Naive B cell (primary cell): ENCODE data around the gene DIP2C. TPM values are rescaled to one million over a fixed set of nuclear protein-coding genes. Genes with fewer than 3 reads are reported as not detected.
A peak's percentile ranks its signal among the peaks of the same experiment; 100 is the strongest.
"Not testable (repeated sequence)": the region's sequence is repeated elsewhere in the genome, so short reads cannot be mapped to it uniquely, and the experiment has no call there.

Experiments
- ATAC-seq, 2 donors: fragments of 150-1000 bp; cut with Tn5 transposase; 2 replicates each; pipeline ENCODE4 v1.10.0; 2021; ENCODE audit warnings: low read depth in 2 of 2, mild to moderate bottlenecking in 2 of 2, moderate library complexity in 2 of 2
- DNase-seq: peaks from one replicate; pipeline ENCODE4 v3.0.0; 2022
- H3K27ac Mint-ChIP-seq, 6 donors: one replicate each; pipeline ENCODE4 v1.8.0; 2020 to 2022; ENCODE audit warnings: mild to moderate bottlenecking in 6 of 6, mixed read lengths in 6 of 6, moderate library complexity in 5 of 6, inconsistent platforms in 2 of 6
- H3K27me3 Mint-ChIP-seq, 3 donors: one replicate each; pipeline ENCODE4 v1.8.0; 2021 to 2022; ENCODE audit warnings: mixed read lengths in 3 of 3, mild to moderate bottlenecking in 1 of 3
- H3K36me3 Mint-ChIP-seq, 2 donors: one replicate each; pipeline ENCODE4 v1.8.0; 2020 to 2022; ENCODE audit warnings: mixed read lengths in 2 of 2, inconsistent platforms in 1 of 2, mild to moderate bottlenecking in 1 of 2
- H3K4me1 Mint-ChIP-seq, 3 donors: one replicate each; pipeline ENCODE4 v1.8.0; 2020 to 2022; ENCODE audit warnings: mixed read lengths in 3 of 3, inconsistent platforms in 1 of 3, mild to moderate bottlenecking in 1 of 3, moderate library complexity in 1 of 3
- H3K4me3 Mint-ChIP-seq, 8 donors: one replicate each; pipeline ENCODE4 v1.8.0; 2020 to 2022; ENCODE audit warnings: mild to moderate bottlenecking in 8 of 8, mixed read lengths in 8 of 8, moderate library complexity in 8 of 8, inconsistent platforms in 2 of 8
- H3K9me3 Mint-ChIP-seq, 7 donors: one replicate each; pipeline ENCODE4 v1.8.0; 2020 to 2022; ENCODE audit warnings: mixed read lengths in 7 of 7, mild to moderate bottlenecking in 5 of 7, inconsistent platforms in 2 of 7, moderate library complexity in 1 of 7
- polyA plus RNA-seq, 6 donors: library from polyadenylated mRNA; unstranded; fragments of 300-500 nt; fragmentation: Illumina TruSeq; gene quantifications; one replicate each; pipeline ENCODE4 v1.2.3, GENCODE V29; 2021; ENCODE audit warnings: low read depth in 6 of 6

DIP2C gene
- polyA plus RNA-seq, 6 donors from 2014 or later = 0.36 to 1.7 (median 0.78) TPM; not detected in 1

DNA sequence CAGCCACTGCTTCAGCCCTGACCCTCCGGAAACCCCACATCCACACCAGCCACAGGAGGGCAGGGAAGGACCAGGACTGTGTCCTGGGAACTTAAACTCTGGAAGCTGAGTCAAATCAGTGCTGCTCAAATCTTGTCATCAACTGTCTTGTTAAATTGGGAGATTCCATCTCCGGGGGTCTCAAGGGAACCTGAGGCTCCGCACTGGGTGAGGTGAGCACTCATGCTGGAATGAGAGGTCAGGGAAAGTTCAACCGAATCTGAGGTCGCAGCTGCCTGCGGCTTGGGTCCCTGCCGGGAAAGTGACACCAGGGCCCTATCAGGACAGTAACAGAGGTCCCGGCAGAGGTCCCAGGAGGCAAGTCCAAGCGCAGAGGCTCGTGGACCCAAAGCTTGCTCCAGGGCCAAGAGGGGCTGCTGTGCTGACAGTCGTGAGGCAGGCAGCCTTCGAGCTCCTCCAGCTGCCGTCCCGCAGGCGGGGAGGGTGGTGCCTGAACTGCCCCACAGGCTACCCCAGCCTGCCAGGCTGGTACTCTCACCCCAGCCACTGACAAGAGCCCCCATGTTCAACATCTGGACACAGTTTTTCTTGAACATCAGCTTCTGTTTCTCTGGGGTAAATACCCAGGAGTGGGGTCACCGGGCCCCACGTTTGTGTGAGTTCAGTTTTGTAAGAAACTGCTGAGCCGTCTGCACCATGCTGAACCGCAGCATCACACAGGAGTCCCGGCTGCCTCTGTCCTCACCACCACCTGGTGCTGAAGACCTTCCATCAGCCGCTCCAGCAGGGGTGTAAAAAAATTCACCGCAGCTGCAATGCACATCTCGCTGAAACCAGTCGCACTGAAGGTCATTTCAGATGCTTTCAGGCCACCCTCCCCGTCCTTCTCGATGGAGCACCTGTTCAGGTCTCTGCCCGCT lies 101.0 kb downstream of the DIP2C start:
- DNase-seq (no peak), ATAC-seq (no peak)
- Mint-ChIP-seq H3K4me3 (no peak overlapping the region), H3K9me3 (peaks cover 0 to 3% (median 2%) of the 10 kb centered on the region in 7 donors), H3K4me1 (peaks cover 0 to 5% (median 0%) of the 10 kb centered on the region in 3 donors), H3K27me3 (peaks cover 18 to 50% (median 36%) of the 10 kb centered on the region in 3 donors), H3K27ac (no peak overlapping the region), H3K36me3 (peaks cover 0 to 7% of the 10 kb centered on the region in 2 donors)

GRCh38 chr10:586716-587115 lies 102.8 kb downstream of the DIP2C start:
- Mint-ChIP-seq H3K36me3 (peaks cover 0 to 7% of the 10 kb centered on the region in 2 donors), H3K9me3 (peaks cover 0 to 3% (median 2%) of the 10 kb centered on the region in 7 donors), H3K4me3 (no peak overlapping the region), H3K27ac (no peak overlapping the region), H3K27me3 (peaks cover 14 to 44% (median 31%) of the 10 kb centered on the region in 3 donors), H3K4me1 (peaks cover 0 to 5% (median 0%) of the 10 kb centered on the region in 3 donors)
- no peak for ATAC-seq
- no peak for DNase-seq

GRCh38 chr10:586151-586550 lies 103.3 kb downstream of the DIP2C start:
- H3K4me1 Mint-ChIP-seq = peaks cover 0 to 5% (median 0%) of the 10 kb centered on the region in 3 donors
- H3K36me3 Mint-ChIP-seq = peaks cover 0 to 7% of the 10 kb centered on the region in 2 donors
- peaks cover 0 to 3% (median 2%) of the 10 kb centered on the region in 7 donors for H3K9me3 Mint-ChIP-seq
- DNase-seq = no peak
- H3K4me3 Mint-ChIP-seq = no peak overlapping the region
- no peak overlapping the region for H3K27ac Mint-ChIP-seq
- peaks cover 9 to 38% (median 26%) of the 10 kb centered on the region in 3 donors for H3K27me3 Mint-ChIP-seq
- no peak for ATAC-seq

- Mint-ChIP-seq H3K36me3 (peaks cover 0 to 7% of the 10 kb centered on the region in 2 donors), H3K9me3 (peaks cover 0 to 3% (median 2%) of the 10 kb centered on the region in 7 donors), H3K4me3 (no peak overlapping the region), H3K4me1 (peaks cover 0 to 5% (median 0%) of the 10 kb centered on the region in 3 donors), H3K27ac (no peak overlapping the region), H3K27me3 (peaks cover 9 to 32% (median 19%) of the 10 kb centered on the region in 3 donors)
- ATAC-seq = no peak
- no peak for DNase-seq
Observed at GRCh38 chr10:585502-585901, 104.0 kb downstream of the DIP2C start.

DNA sequence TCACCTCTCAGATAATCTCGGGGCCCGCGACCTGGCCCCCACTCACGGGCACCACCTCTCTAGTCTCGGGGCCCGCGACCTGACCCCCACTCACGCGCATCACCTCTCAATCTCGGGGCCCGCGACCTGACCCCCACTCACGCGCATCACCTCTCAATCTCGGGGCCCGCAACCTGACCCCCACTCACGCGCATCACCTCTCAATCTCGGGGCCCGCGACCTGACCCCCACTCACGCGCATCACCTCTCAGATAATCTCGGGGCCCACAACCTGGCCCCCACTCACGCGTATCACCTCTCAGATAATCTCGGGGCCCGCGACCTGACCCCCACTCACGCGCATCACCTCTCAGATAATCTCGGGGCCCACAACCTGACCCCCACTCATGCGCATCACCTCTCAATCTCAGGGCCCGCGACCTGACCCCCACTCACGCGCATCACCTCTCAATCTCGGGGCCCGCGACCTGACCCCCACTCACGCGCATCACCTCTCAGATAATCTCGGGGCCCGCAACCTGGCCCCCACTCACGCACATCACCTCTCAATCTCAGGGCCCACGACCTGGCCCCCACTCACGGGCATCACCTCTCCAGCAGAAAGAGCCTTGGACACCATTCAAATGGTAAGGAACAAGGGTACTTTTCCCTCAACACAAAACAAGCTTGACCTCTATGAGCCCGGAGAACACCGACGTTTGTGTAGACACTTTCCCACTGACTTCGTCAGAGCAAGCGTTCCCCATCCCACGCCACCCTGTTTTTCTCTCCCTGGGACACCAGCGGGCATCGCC lies 104.8 kb downstream of the DIP2C start:
- H3K4me1 Mint-ChIP-seq, H3K4me3 Mint-ChIP-seq, ATAC-seq, H3K9me3 Mint-ChIP-seq, H3K27ac Mint-ChIP-seq, DNase-seq, H3K36me3 Mint-ChIP-seq: not testable (repeated sequence)
- peaks cover 9 to 25% (median 12%) of the 10 kb centered on the region in 3 donors for H3K27me3 Mint-ChIP-seq

GRCh38 chr10:583433-583832 lies 106.0 kb downstream of the DIP2C start:
- no peak for DNase-seq
- peaks cover 0 to 7% of the 10 kb centered on the region in 2 donors for H3K36me3 Mint-ChIP-seq
- no peak for ATAC-seq
- H3K4me1 Mint-ChIP-seq = peaks cover 0 to 5% (median 0%) of the 10 kb centered on the region in 3 donors
- H3K9me3 Mint-ChIP-seq = peaks cover 0 to 3% (median 2%) of the 10 kb centered on the region in 7 donors
- peaks cover 0 to 17% (median 5%) of the 10 kb centered on the region in 3 donors for H3K27me3 Mint-ChIP-seq
- no peak overlapping the region for H3K4me3 Mint-ChIP-seq
- no peak overlapping the region for H3K27ac Mint-ChIP-seq

DNA sequence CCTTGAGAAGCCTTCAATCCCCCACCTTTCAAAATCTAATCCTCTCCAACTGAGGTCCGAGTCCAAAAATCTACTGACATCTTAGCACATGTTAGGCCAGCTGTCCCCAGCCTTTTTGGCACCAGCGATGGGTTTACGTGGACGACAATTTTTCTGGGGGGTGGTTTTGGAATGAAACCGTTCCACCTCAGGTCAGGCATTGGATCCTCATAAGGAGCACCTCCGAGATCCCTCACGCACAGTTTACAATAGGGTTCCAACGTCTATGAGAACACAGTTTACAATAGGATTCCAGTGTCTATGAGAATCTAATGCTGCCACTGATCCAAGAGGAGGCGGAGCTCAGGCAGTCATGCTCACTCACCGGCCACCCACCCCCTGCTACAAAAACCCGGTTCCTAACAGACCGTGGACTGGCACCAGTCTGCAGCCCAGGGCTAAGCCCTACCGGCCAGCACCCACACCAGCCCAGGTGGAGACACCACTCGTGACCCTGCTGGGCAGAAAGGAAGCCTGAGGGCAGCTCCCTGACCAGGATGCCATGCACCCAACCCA lies 107.6 kb downstream of the DIP2C start:
- ATAC-seq = no peak
- Mint-ChIP-seq H3K9me3 (peaks cover 0 to 3% (median 2%) of the 10 kb centered on the region in 7 donors), H3K27ac (no peak overlapping the region), H3K36me3 (peaks cover 0 to 7% of the 10 kb centered on the region in 2 donors), H3K4me1 (peaks cover 0 to 5% (median 0%) of the 10 kb centered on the region in 3 donors), H3K4me3 (no peak overlapping the region), H3K27me3 (peaks cover 0 to 13% (median 5%) of the 10 kb centered on the region in 3 donors)
- no peak for DNase-seq

- Mint-ChIP-seq H3K4me3 (peak overlapping the region in 1 of 8 donors; percentile 47), H3K27ac (no peak overlapping the region), H3K36me3 (peaks cover 0 to 7% of the 10 kb centered on the region in 2 donors), H3K9me3 (peaks cover 0 to 3% (median 0%) of the 10 kb centered on the region in 7 donors), H3K4me1 (peaks cover 0 to 5% (median 0%) of the 10 kb centered on the region in 3 donors), H3K27me3 (peaks cover 0 to 20% (median 7%) of the 10 kb centered on the region in 3 donors)
- ATAC-seq = no peak
- no peak for DNase-seq
Observed at GRCh38 chr10:580778-581177, 108.7 kb downstream of the DIP2C start.

GRCh38 chr10:576130-576465 lies 113.4 kb downstream of the DIP2C start:
- Mint-ChIP-seq H3K27me3 (peaks cover 14 to 31% (median 26%) of the 10 kb centered on the region in 3 donors), H3K4me1 (no peaks in the 10 kb centered on the region), H3K9me3 (peaks cover 0 to 3% (median 0%) of the 10 kb centered on the region in 7 donors), H3K4me3 (no peak overlapping the region), H3K27ac (no peak overlapping the region), H3K36me3 (no peaks in the 10 kb centered on the region)
- ATAC-seq (no peak), DNase-seq (no peak)

GRCh38 chr10:575402-576129 lies 113.9 kb downstream of the DIP2C start:
- no peak for DNase-seq
- peaks cover 0 to 4% (median under 1%) of the 10 kb centered on the region in 7 donors for H3K9me3 Mint-ChIP-seq
- H3K4me3 Mint-ChIP-seq = no peak overlapping the region
- H3K4me1 Mint-ChIP-seq = no peaks in the 10 kb centered on the region
- peaks cover 14 to 31% (median 29%) of the 10 kb centered on the region in 3 donors for H3K27me3 Mint-ChIP-seq
- H3K27ac Mint-ChIP-seq = peak overlapping the region in 1 of 6 donors; percentile 39
- H3K36me3 Mint-ChIP-seq = peaks cover 0 to 2% of the 10 kb centered on the region in 2 donors
- no peak for ATAC-seq

GRCh38 chr10:572696-573095 lies 116.8 kb downstream of the DIP2C start:
- H3K4me3 Mint-ChIP-seq = peak overlapping the region in 1 of 8 donors; percentile 8
- H3K4me1 Mint-ChIP-seq = no peaks in the 10 kb centered on the region
- H3K9me3 Mint-ChIP-seq = peaks cover 0 to 26% (median 12%) of the 10 kb centered on the region in 7 donors
- H3K36me3 Mint-ChIP-seq = peaks cover 0 to 11% of the 10 kb centered on the region in 2 donors
- ATAC-seq (no peak), DNase-seq (no peak)
- H3K27ac Mint-ChIP-seq = no peak overlapping the region
- peaks cover 14 to 35% (median 31%) of the 10 kb centered on the region in 3 donors for H3K27me3 Mint-ChIP-seq

DNA sequence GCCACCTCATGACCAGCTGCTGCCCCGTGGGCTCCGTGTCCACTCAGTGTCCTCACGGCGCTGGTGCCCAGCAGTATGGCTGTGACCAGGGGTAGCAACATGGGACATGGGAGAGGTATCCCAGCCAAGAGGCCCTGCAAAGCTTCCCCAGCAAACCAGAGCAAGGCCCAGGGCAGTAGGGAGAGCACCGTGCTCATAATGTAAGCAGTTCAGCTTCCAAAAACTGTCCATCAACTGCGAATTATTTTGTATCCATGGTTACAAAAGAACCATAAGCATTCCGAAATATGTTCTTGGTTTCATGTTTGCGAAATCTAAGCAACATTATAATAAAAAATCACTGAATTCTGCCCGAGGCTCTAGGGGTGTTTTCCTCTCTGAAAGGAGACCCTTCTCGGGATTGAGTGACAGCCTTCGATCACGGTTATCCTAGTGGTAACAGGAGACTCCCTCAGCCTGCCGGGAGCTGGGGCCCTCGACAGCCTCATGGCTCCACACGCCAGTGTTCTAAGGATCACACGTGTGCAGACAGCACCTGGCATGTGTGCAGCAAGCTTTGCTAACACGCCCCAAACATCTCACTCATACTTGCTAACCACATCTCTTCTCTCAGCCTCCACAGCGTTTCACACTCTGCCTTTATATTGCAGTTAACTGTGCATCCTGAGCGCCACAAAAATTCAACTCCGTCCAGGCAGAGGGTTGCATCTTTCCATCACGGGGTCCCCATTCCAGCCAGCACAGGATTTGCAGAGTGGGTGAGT lies 117.6 kb downstream of the DIP2C start:
- ATAC-seq = no peak
- peaks cover 14 to 35% (median 31%) of the 10 kb centered on the region in 3 donors for H3K27me3 Mint-ChIP-seq
- H3K4me3 Mint-ChIP-seq = no peak overlapping the region
- peaks cover 0 to 11% of the 10 kb centered on the region in 2 donors for H3K36me3 Mint-ChIP-seq
- no peak overlapping the region for H3K27ac Mint-ChIP-seq
- no peaks in the 10 kb centered on the region for H3K4me1 Mint-ChIP-seq
- no peak for DNase-seq
- H3K9me3 Mint-ChIP-seq = peaks cover 0 to 26% (median 12%) of the 10 kb centered on the region in 7 donors
